Uterus (tissue), 4 donors: ENCODE measurements around the gene ZBTB44. TPM values are rescaled to one million over a fixed set of nuclear protein-coding genes. Genes with fewer than 3 reads are reported as not detected.

Experiments
- DNase-seq, 2 donors: peaks; one replicate each; pipeline ENCODE4 v3.0.0-alpha.2; 2019 to 2020
- H3K27ac ChIP-seq, 2 donors: fragments of 200-600 bp; sonication (generic); 1 replicate in 1 of 2; 2 replicates in 1 of 2; pipeline ENCODE4 v1.5.1; 2016 to 2018
- H3K27me3 ChIP-seq, 2 donors: fragments of 200-600 bp; sonication (generic); one replicate each; pipeline ENCODE4 v1.5.1; 2018 to 2019; ENCODE audit warnings: control low read depth in 1 of 2
- H3K36me3 ChIP-seq, 2 donors: fragments of 200-600 bp; sonication (generic); one replicate each; pipeline ENCODE4 v1.5.1; 2019; ENCODE audit warnings: control low read depth in 1 of 2
- H3K4me1 ChIP-seq, 2 donors: fragments of 200-600 bp; sonication (generic); one replicate each; pipeline ENCODE4 v1.5.1; 2018 to 2019; ENCODE audit warnings: control low read depth in 1 of 2
- H3K4me3 ChIP-seq, 2 donors: fragments of 200-600 bp; sonication (generic); 1 replicate in 1 of 2; 2 replicates in 1 of 2; pipeline ENCODE4 v1.5.1; 2018 to 2019; ENCODE audit warnings: mild to moderate bottlenecking in 1 of 2
- H3K9me3 ChIP-seq, 2 donors: fragments of 200-600 bp; sonication (generic); one replicate each; pipeline ENCODE4 v1.5.1; 2019; ENCODE audit warnings: control low read depth in 1 of 2
- CTCF ChIP-seq, 4 experiments: fragments of 200-600 bp in 2 of 4; fragments of 450-650 bp in 2 of 4; sonication (generic) in 2 of 4; IDR thresholded peaks; one replicate each; pipeline ENCODE4 v1.5.1; 2016 to 2019; ENCODE audit warnings: antibody characterized with exemption in 4 of 4, mild to moderate bottlenecking in 2 of 4, moderate library complexity in 1 of 4
- POLR2A ChIP-seq, 2 donors: fragments of 450-650 bp; IDR thresholded peaks; one replicate each; pipeline ENCODE4 v1.6.1; 2016; ENCODE audit warnings: antibody characterized with exemption in 2 of 2, mild to moderate bottlenecking in 1 of 2, moderate library complexity in 1 of 2
- intact Hi-C: fragments of 100-400 bp; cut with DNase I; formaldehyde crosslinking; loops from one replicate; pipeline ENCODE4 v1.15.1; 2023; ENCODE audit warnings: low total_unique reads
- small RNA-seq: library from RNA; depleted of rRNA; stranded (forward); fragments of <200 nt; gene quantifications from one replicate; pipeline ENCODE3, GENCODE V24; 2016
- total RNA-seq, 4 donors: library from RNA; depleted of rRNA in 3 of 4; stranded (reverse); fragments of >200 nt in 3 of 4; gene quantifications; one replicate each; pipeline versions ENCODE4 v1.1.0 to v1.2.4, GENCODE V29; 2014 to 2023
- donor health status: DM: yes; HTN: yes; CAD: no.

The ZBTB44 gene
- total RNA-seq, 4 donors from 2014 or later, result 57.4 to 126 (median 95.5) TPM

GRCh38 chr11:130178441-130179339, 136.0 kb downstream of the ZBTB44 start:
- H3K27ac ChIP-seq, result no peak overlapping the region
- no peaks in the 10 kb centered on the region for H3K27me3 ChIP-seq
- TF ChIP-seq POLR2A (IDR thresholded peaks at IDR 0.05) (no peak), CTCF (IDR thresholded peaks at IDR 0.05) (no peak)
- H3K4me1 ChIP-seq, result no peaks in the 10 kb centered on the region
- intact Hi-C loops, result no loop called here
- no peaks in the 10 kb centered on the region for H3K9me3 ChIP-seq
- no peak overlapping the region for H3K4me3 ChIP-seq
- H3K36me3 ChIP-seq, result no peaks in the 10 kb centered on the region
- no peak for DNase-seq

GRCh38 chr11:130177782-130178181, 136.9 kb downstream of the ZBTB44 start:
- no peaks in the 10 kb centered on the region for H3K36me3 ChIP-seq
- no peak overlapping the region for H3K4me3 ChIP-seq
- DNase-seq, result no peak
- H3K9me3 ChIP-seq, result no peaks in the 10 kb centered on the region
- TF ChIP-seq CTCF (IDR thresholded peaks at IDR 0.05) (no peak), POLR2A (IDR thresholded peaks at IDR 0.05) (no peak)
- H3K27ac ChIP-seq, result no peak overlapping the region
- intact Hi-C loops, result no loop called here
- H3K4me1 ChIP-seq, result no peaks in the 10 kb centered on the region
- H3K27me3 ChIP-seq, result no peaks in the 10 kb centered on the region

Small RNA genes within 50 kb of the gene (small RNA-seq; reads per million reads assigned to genes)
- not detected for gene RN7SL778P

Other genes starting within 250 kb of the ZBTB44 start
- 100 to 1,000 TPM; 226 to 376 (median 262) TPM for gene APLP2, start 245.0 kb downstream of the ZBTB44 start, total RNA-seq
- 10 to 100 TPM in 1 of 4 donors, 1 to 10 TPM in 2, under 1 TPM in 1; 0.88 to 15.6 (median 2.8) TPM for gene ST14, start 155.1 kb downstream of the ZBTB44 start, total RNA-seq
- gene ADAMTS8, start 113.7 kb upstream of the ZBTB44 start, total RNA-seq, result 1 to 10 TPM; 1.2 to 7.3 (median 4.6) TPM
- 10 to 100 TPM in 1 of 4 donors, 1 to 10 TPM in 3; 2.0 to 16.6 (median 6.1) TPM for gene ADAMTS15, start 133.7 kb upstream of the ZBTB44 start, total RNA-seq